Mononuclear cell (primary cell): ENCODE results near the gene LIX1. TPM values are rescaled to one million over a fixed set of nuclear protein-coding genes. Genes with fewer than 3 reads are reported as not detected.
"Not testable (repeated sequence)": the region's sequence is repeated elsewhere in the genome, so short reads cannot be mapped to it uniquely, and the experiment has no call there.

ENCODE experiments used
- H3K27me3 ChIP-seq: 2 replicates; pipeline ENCODE4 v1.6.0; 2011; ENCODE audit warnings: low read length, control low read depth; ENCODE audit not compliant: insufficient read depth
- H3K4me1 ChIP-seq: 2 replicates; pipeline ENCODE4 v1.5.1; 2011; ENCODE audit warnings: mild to moderate bottlenecking, low read length, control low read depth; ENCODE audit not compliant: insufficient read depth
- H3K4me3 ChIP-seq: 2 replicates; pipeline ENCODE4 v1.5.1; 2011; ENCODE audit warnings: mild to moderate bottlenecking, low read length, moderate library complexity
- H3K9me3 ChIP-seq: 2 replicates; pipeline ENCODE4 v1.5.1; 2011; ENCODE audit warnings: low read depth, mild to moderate bottlenecking, control low read depth, low read length
- total RNA-seq: library from RNA; depleted of rRNA; stranded (reverse); fragments of >200 nt; gene quantifications from one replicate; pipeline ENCODE4 v1.2.3, GENCODE V29; 2012

Gene LIX1
- total RNA-seq, 1 donor: not detected

GRCh38 chr5:97084782-97085458 is 57.5 kb downstream of the LIX1 start:
- H3K4me1 ChIP-seq: peaks cover 44% of the 10 kb centered on the region
- H3K4me3 ChIP-seq, H3K9me3 ChIP-seq, H3K27me3 ChIP-seq: not testable (repeated sequence)

- Histone ChIP-seq H3K4me3 (no peak overlapping the region), H3K9me3 (no peaks in the 10 kb centered on the region), H3K4me1 (peaks cover 33% of the 10 kb centered on the region), H3K27me3 (no peaks in the 10 kb centered on the region)
Measured at GRCh38 chr5:97078958-97079743, 63.3 kb downstream of the LIX1 start.

GRCh38 chr5:97077246-97077645 is 65.2 kb downstream of the LIX1 start:
- H3K4me1 ChIP-seq: peaks cover 31% of the 10 kb centered on the region
- no peaks in the 10 kb centered on the region for H3K27me3 ChIP-seq
- no peaks in the 10 kb centered on the region for H3K9me3 ChIP-seq
- no peak overlapping the region for H3K4me3 ChIP-seq

GRCh38 chr5:97076098-97076497 is 66.3 kb downstream of the LIX1 start:
- no peak overlapping the region for H3K4me3 ChIP-seq
- H3K27me3 ChIP-seq: no peaks in the 10 kb centered on the region
- peaks cover 25% of the 10 kb centered on the region for H3K4me1 ChIP-seq
- H3K9me3 ChIP-seq: no peaks in the 10 kb centered on the region

- Histone ChIP-seq H3K4me1 (peaks cover 22% of the 10 kb centered on the region), H3K9me3 (no peaks in the 10 kb centered on the region), H3K27me3 (no peaks in the 10 kb centered on the region), H3K4me3 (no peak overlapping the region)
Measured at GRCh38 chr5:97075649-97076048, 66.8 kb downstream of the LIX1 start.

- Histone ChIP-seq H3K27me3 (no peaks in the 10 kb centered on the region), H3K4me3 (no peak overlapping the region), H3K9me3 (no peaks in the 10 kb centered on the region), H3K4me1 (peaks cover 22% of the 10 kb centered on the region)
Measured at GRCh38 chr5:97074859-97075489, 67.4 kb downstream of the LIX1 start.

DNA sequence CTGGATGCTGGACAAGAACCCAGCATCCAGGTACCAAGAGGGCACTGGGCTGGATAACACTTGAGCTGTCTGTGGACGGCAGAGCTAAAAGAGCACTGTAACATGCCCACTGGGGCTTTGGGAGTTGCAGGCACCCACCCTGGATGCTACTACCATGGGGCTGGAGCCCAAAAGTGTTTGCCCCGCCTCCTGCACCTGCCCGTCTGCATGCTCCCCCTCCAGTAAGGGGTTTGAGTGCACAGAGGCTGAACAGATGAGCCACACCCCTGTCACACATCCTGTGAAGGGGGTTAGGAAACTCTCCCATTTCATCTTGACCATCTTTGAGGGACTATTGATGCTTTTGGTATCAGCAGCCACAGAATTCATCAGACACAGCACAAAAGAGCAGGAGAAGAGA is 69.0 kb downstream of the LIX1 start:
- H3K4me1 ChIP-seq: peaks cover 7% of the 10 kb centered on the region
- H3K27me3 ChIP-seq: no peaks in the 10 kb centered on the region
- H3K4me3 ChIP-seq: no peak overlapping the region
- H3K9me3 ChIP-seq: no peaks in the 10 kb centered on the region

DNA sequence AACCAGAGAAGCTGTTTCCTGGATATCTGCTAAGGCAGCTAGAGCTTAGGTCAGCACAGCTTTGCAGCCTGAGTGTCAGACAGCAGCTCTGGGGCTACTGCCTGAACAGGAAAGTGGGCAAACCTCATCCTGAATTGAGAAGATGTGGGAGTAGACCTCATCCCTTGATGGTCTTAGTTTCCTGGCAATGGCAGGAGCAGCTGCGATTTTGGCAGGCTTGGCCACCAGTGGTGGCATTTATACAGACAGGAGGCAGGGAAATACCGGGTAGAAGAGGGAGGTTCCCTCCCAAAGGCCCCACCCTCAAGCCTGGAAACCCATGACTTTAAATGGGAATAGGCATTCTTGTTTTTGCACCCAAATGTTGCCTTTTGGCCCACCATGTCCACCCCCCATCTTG is 69.7 kb downstream of the LIX1 start:
- no peak overlapping the region for H3K4me3 ChIP-seq
- H3K9me3 ChIP-seq: no peaks in the 10 kb centered on the region
- no peaks in the 10 kb centered on the region for H3K27me3 ChIP-seq
- peaks cover 7% of the 10 kb centered on the region for H3K4me1 ChIP-seq

- no peaks in the 10 kb centered on the region for H3K9me3 ChIP-seq
- peaks cover 7% of the 10 kb centered on the region for H3K4me1 ChIP-seq
- H3K27me3 ChIP-seq: no peaks in the 10 kb centered on the region
- H3K4me3 ChIP-seq: no peak overlapping the region
Measured at GRCh38 chr5:97071993-97072392, 70.4 kb downstream of the LIX1 start.

- peaks cover 7% of the 10 kb centered on the region for H3K4me1 ChIP-seq
- H3K27me3 ChIP-seq: no peaks in the 10 kb centered on the region
- H3K4me3 ChIP-seq: no peak overlapping the region
- H3K9me3 ChIP-seq: no peaks in the 10 kb centered on the region
Measured at GRCh38 chr5:97071101-97071500, 71.3 kb downstream of the LIX1 start.

GRCh38 chr5:97070234-97070633 is 72.2 kb downstream of the LIX1 start:
- H3K27me3 ChIP-seq: no peaks in the 10 kb centered on the region
- no peaks in the 10 kb centered on the region for H3K9me3 ChIP-seq
- peaks cover 7% of the 10 kb centered on the region for H3K4me1 ChIP-seq
- H3K4me3 ChIP-seq: no peak overlapping the region

GRCh38 chr5:97067296-97067850 is 75.0 kb downstream of the LIX1 start:
- no peak overlapping the region for H3K4me3 ChIP-seq
- H3K9me3 ChIP-seq: no peaks in the 10 kb centered on the region
- no peaks in the 10 kb centered on the region for H3K4me1 ChIP-seq
- H3K27me3 ChIP-seq: no peaks in the 10 kb centered on the region

DNA sequence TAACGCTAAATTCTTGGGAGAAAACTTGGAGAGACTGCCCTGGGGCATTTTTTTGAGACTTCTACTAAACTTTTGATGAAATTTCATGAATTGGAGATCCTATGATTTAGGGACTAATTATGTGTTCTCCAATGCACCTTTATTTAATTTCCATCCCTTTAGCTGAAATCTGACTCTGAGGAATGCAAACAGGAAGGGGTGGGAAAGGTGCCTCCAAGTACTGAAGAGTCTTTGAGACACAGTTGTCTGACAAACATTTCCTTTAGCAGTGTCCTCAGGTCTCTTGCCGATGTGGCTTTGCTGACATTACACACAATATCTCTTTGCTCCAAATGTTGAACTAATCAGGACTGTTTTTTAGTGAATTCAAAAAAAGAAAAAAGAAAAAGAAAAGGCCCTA is 76.9 kb downstream of the LIX1 start:
- Histone ChIP-seq H3K4me3 (no peak overlapping the region), H3K4me1 (no peaks in the 10 kb centered on the region), H3K9me3 (no peaks in the 10 kb centered on the region), H3K27me3 (no peaks in the 10 kb centered on the region)

GRCh38 chr5:97063251-97063650 is 79.2 kb downstream of the LIX1 start:
- no peaks in the 10 kb centered on the region for H3K9me3 ChIP-seq

GRCh38 chr5:97062046-97062445 is 80.4 kb downstream of the LIX1 start:
- H3K4me1 ChIP-seq: no peaks in the 10 kb centered on the region
- no peaks in the 10 kb centered on the region for H3K9me3 ChIP-seq
- H3K4me3 ChIP-seq: no peak overlapping the region
- H3K27me3 ChIP-seq: no peaks in the 10 kb centered on the region

More at GRCh38 chr5:97063251-97063650, 79.2 kb downstream of the LIX1 start:
- Histone ChIP-seq H3K4me1 (no peaks in the 10 kb centered on the region), H3K4me3 (no peak overlapping the region), H3K27me3 (no peaks in the 10 kb centered on the region)
